ENCODE data around the gene SNX25. TPM values are rescaled to one million over a fixed set of nuclear protein-coding genes. Genes with fewer than 3 reads are reported as not detected.

The SNX25 gene
- total RNA-seq, 4 donors from 2014 or later, result 13.3 to 39.3 (median 15.3) TPM

GRCh38 chr4:185399466-185399865, 190.1 kb downstream of the SNX25 start:
- WGBS, result 39% methylated on average over 8 of the region's 8 CpGs
- peaks cover 35% of the 10 kb centered on the region for H3K36me3 ChIP-seq
- no peaks in the 10 kb centered on the region for H3K27me3 ChIP-seq
- no peaks in the 10 kb centered on the region for H3K9me3 ChIP-seq
- no peak for DNase-seq (ENCODE audit: low spot score in 2 of 2)
- H3K4me1 ChIP-seq, result peaks cover 40% of the 10 kb centered on the region
- TF ChIP-seq CTCF (IDR thresholded peaks at IDR 0.05) (no peak), EP300 (IDR thresholded peaks at IDR 0.05) (no peak), POLR2A (IDR thresholded peaks at IDR 0.05) (no peak), POLR2AphosphoS5 (IDR thresholded peaks at IDR 0.05) (no peak)
- H3K27ac ChIP-seq, result no peak overlapping the region
- H3K4me3 ChIP-seq, result peak overlapping the region; percentile 9

GRCh38 chr4:185404031-185404430, 194.6 kb downstream of the SNX25 start:
- Histone ChIP-seq H3K36me3 (peaks cover 53% of the 10 kb centered on the region), H3K4me1 (peaks cover 11% of the 10 kb centered on the region), H3K27me3 (no peaks in the 10 kb centered on the region), H3K9me3 (no peaks in the 10 kb centered on the region), H3K4me3 (no peak overlapping the region), H3K27ac (no peak overlapping the region)
- 98% methylated on average over 4 of the region's 4 CpGs for WGBS
- TF ChIP-seq CTCF (IDR thresholded peaks at IDR 0.05) (no peak), POLR2A (IDR thresholded peaks at IDR 0.05) (no peak), EP300 (IDR thresholded peaks at IDR 0.05) (no peak), POLR2AphosphoS5 (IDR thresholded peaks at IDR 0.05) (no peak)
- no peak for DNase-seq (ENCODE audit: low spot score in 2 of 2)

GRCh38 chr4:185405296-185405999, 196.1 kb downstream of the SNX25 start:
- Histone ChIP-seq H3K4me3 (no peak overlapping the region), H3K27ac (no peak overlapping the region), H3K36me3 (peaks cover 57% of the 10 kb centered on the region), H3K4me1 (no peaks in the 10 kb centered on the region), H3K27me3 (no peaks in the 10 kb centered on the region), H3K9me3 (no peaks in the 10 kb centered on the region)
- no peak for DNase-seq (ENCODE audit: low spot score in 2 of 2)
- TF ChIP-seq POLR2A (IDR thresholded peaks at IDR 0.05), result no peak
- TF ChIP-seq EP300 (IDR thresholded peaks at IDR 0.05), result no peak
- TF ChIP-seq CTCF (IDR thresholded peaks at IDR 0.05), result no peak
- no peak for TF ChIP-seq POLR2AphosphoS5 (IDR thresholded peaks at IDR 0.05)
- WGBS, result 96% methylated on average over 6 of the region's 6 CpGs

GRCh38 chr4:185408432-185408831, 199.0 kb downstream of the SNX25 start:
- Histone ChIP-seq H3K36me3 (peaks cover 45% of the 10 kb centered on the region), H3K27me3 (no peaks in the 10 kb centered on the region), H3K4me1 (no peaks in the 10 kb centered on the region), H3K4me3 (no peak overlapping the region), H3K27ac (no peak overlapping the region), H3K9me3 (no peaks in the 10 kb centered on the region)
- no peak for TF ChIP-seq CTCF (IDR thresholded peaks at IDR 0.05)
- no peak for TF ChIP-seq POLR2AphosphoS5 (IDR thresholded peaks at IDR 0.05)
- no peak for TF ChIP-seq EP300 (IDR thresholded peaks at IDR 0.05)
- no peak for TF ChIP-seq POLR2A (IDR thresholded peaks at IDR 0.05)
- no peak for DNase-seq (ENCODE audit: low spot score in 2 of 2)
- 97% methylated on average over 2 of the region's 2 CpGs for WGBS

- 67% methylated on average over 5 of the region's 5 CpGs for WGBS
- peaks cover 47% of the 10 kb centered on the region for H3K36me3 ChIP-seq
Measured at GRCh38 chr4:185411849-185412248, 202.5 kb downstream of the SNX25 start.

More at GRCh38 chr4:185411849-185412248, 202.5 kb downstream of the SNX25 start:
- Histone ChIP-seq H3K4me3 (no peak overlapping the region), H3K4me1 (no peaks in the 10 kb centered on the region), H3K27ac (no peak overlapping the region), H3K9me3 (no peaks in the 10 kb centered on the region), H3K27me3 (no peaks in the 10 kb centered on the region)
- TF ChIP-seq POLR2AphosphoS5 (IDR thresholded peaks at IDR 0.05) (no peak), EP300 (IDR thresholded peaks at IDR 0.05) (no peak), CTCF (IDR thresholded peaks at IDR 0.05) (no peak), POLR2A (IDR thresholded peaks at IDR 0.05) (no peak)
- no peak for DNase-seq (ENCODE audit: low spot score in 2 of 2)
